ENCODE measurements around the gene PDGFRB.

The PDGFRB gene

GRCh38 chr5:150119421-150120061 is 36.1 kb downstream of the PDGFRB start:
- TF ChIP-seq CTCF (IDR thresholded peaks at IDR 0.05; ENCODE audit: low read depth, low read length) = no peak
- DNase-seq (ENCODE audit: extremely low read depth, low read depth) = no peak

GRCh38 chr5:150118561-150119229 is 37.0 kb downstream of the PDGFRB start:
- DNase-seq (ENCODE audit: extremely low read depth, low read depth) = no peak
- TF ChIP-seq CTCF (IDR thresholded peaks at IDR 0.05; ENCODE audit: low read depth, low read length) = no peak

GRCh38 chr5:150117945-150118560 is 37.6 kb downstream of the PDGFRB start:
- DNase-seq (ENCODE audit: extremely low read depth, low read depth) = no peak
- no peak for TF ChIP-seq CTCF (IDR thresholded peaks at IDR 0.05; ENCODE audit: low read depth, low read length)

- TF ChIP-seq CTCF (IDR thresholded peaks at IDR 0.05; ENCODE audit: low read depth, low read length) = no peak
- no peak for DNase-seq (ENCODE audit: extremely low read depth, low read depth)
Observed at GRCh38 chr5:150116667-150117400, 38.8 kb downstream of the PDGFRB start.

- no peak for DNase-seq (ENCODE audit: extremely low read depth, low read depth)
- no peak for TF ChIP-seq CTCF (IDR thresholded peaks at IDR 0.05; ENCODE audit: low read depth, low read length)
Observed at GRCh38 chr5:150114773-150115408, 40.8 kb downstream of the PDGFRB start.

GRCh38 chr5:150114102-150114641 is 41.5 kb downstream of the PDGFRB start:
- DNase-seq (ENCODE audit: extremely low read depth, low read depth) = no peak
- TF ChIP-seq CTCF (IDR thresholded peaks at IDR 0.05; ENCODE audit: low read depth, low read length) = no peak

Measured in AG09319 (cell line).